Stomach (tissue), 9 donors: ENCODE measurements around the gene PRSS21. TPM values are rescaled to one million over a fixed set of nuclear protein-coding genes. Genes with fewer than 3 reads are reported as not detected.

Experiments used
- DNase-seq, 2 donors: peaks; one replicate each; pipeline versions ENCODE4 v3.0.0 to v3.0.0-alpha.2; 2013 to 2019
- H3K27ac ChIP-seq, 5 donors: fragments of 200-600 bp in 4 of 5; sonication (generic) in 4 of 5; one replicate each; pipeline ENCODE4 v1.5.1; 2013 to 2019; ENCODE audit warnings: mild to moderate bottlenecking in 1 of 5, moderate library complexity in 1 of 5
- H3K27me3 ChIP-seq, 3 donors: fragments of 200-600 bp; sonication (generic); one replicate each; pipeline ENCODE4 v1.5.1; 2017 to 2019; ENCODE audit warnings: mixed run types in 1 of 3
- H3K36me3 ChIP-seq, 4 donors: fragments of 200-600 bp; sonication (generic); 1 replicate in 3 of 4; 2 replicates in 1 of 4; pipeline ENCODE4 v1.5.1; 2016 to 2019
- H3K4me1 ChIP-seq, 4 donors: fragments of 200-600 bp; sonication (generic); one replicate each; pipeline ENCODE4 v1.5.1; 2016 to 2019
- H3K4me3 ChIP-seq, 4 donors: fragments of 200-600 bp; sonication (generic) in 3 of 4; one replicate each; pipeline ENCODE4 v1.5.1; 2016 to 2019; ENCODE audit warnings: mild to moderate bottlenecking in 1 of 4
- H3K9me3 ChIP-seq, 4 donors: fragments of 200-600 bp; sonication (generic); one replicate each; pipeline ENCODE4 v1.5.1; 2016 to 2019
- CTCF ChIP-seq, 7 experiments: fragments of 450-650 bp in 4 of 7; fragments of 200-600 bp in 3 of 7; sonication (generic) in 3 of 7; IDR thresholded peaks; one replicate each; pipeline ENCODE4 v1.5.1; 2016 to 2019; ENCODE audit warnings: antibody characterized with exemption in 7 of 7, control low read depth in 2 of 7, mild to moderate bottlenecking in 1 of 7
- EP300 ChIP-seq: sonication (generic); formaldehyde crosslinking; IDR thresholded peaks from one replicate; pipeline ENCODE4 v1.6.1; 2017; ENCODE audit warnings: antibody characterized with exemption
- POLR2A ChIP-seq, 4 donors: fragments of 450-650 bp; IDR thresholded peaks; one replicate each; pipeline ENCODE4 v1.6.1; 2016; ENCODE audit warnings: antibody characterized with exemption in 4 of 4, control low read depth in 2 of 4, mild to moderate bottlenecking in 1 of 4, moderate library complexity in 1 of 4
- POLR2AphosphoS5 ChIP-seq, 3 donors: sonication (generic); formaldehyde crosslinking; IDR thresholded peaks; one replicate each; pipeline ENCODE4 v1.6.1; 2016; ENCODE audit warnings: antibody characterized with exemption in 3 of 3
- WGBS, 5 donors: extraction: QIAGEN DNeasy Blood & Tissue Kit in 3 of 5; methylation state at CpG; one replicate each; pipeline versions ENCODE4 v1.1.5 to v1.1.7; 2013 to 2018; 5-methylcytosine and 5-hydroxymethylcytosine counted together
- intact Hi-C: fragments of 100-400 bp; cut with DNase I; formaldehyde crosslinking; loops from one replicate; pipeline ENCODE4 v1.15.1; 2023; ENCODE audit warnings: low total_unique reads
- polyA plus RNA-seq, 3 donors: library from polyadenylated mRNA; stranded (reverse); fragments of 200-250 nt; gene quantifications; one replicate each; pipeline ENCODE4 v1.2.3, GENCODE V29; 2013
- total RNA-seq, 5 donors: library from RNA; depleted of rRNA; stranded (reverse); fragments of >200 nt; gene quantifications; one replicate each; pipeline versions ENCODE4 v1.1.0 to v1.2.3, GENCODE V29; 2014 to 2016
- donor health status: healthy with polysubstance abuse.
- donor health status: Bipolar disorder and iron deficiency.
- donor health status: healthy.

PRSS21 gene
- total and polyA plus RNA-seq, 8 donors, result 0.50 to 2.9 (median 0.88) TPM; not detected in 4

GRCh38 chr16:2821487-2822157 lies 4.6 kb downstream of the PRSS21 start:
- TF ChIP-seq POLR2A (IDR thresholded peaks at IDR 0.05) (no peak), POLR2AphosphoS5 (IDR thresholded peaks at IDR 0.05) (no peak), CTCF (IDR thresholded peaks at IDR 0.05) (no peak), EP300 (no peak)
- no peak overlapping the region for H3K4me3 ChIP-seq
- DNase-seq, result no peak
- no peak overlapping the region for H3K27ac ChIP-seq
- 76 to 86% (median 81%) methylated on average over 8 to 9 of the region's 9 CpGs for WGBS, 5 donors
- H3K27me3 ChIP-seq, result peaks cover 0 to 68% (median 3%) of the 10 kb centered on the region in 3 donors
- H3K36me3 ChIP-seq, result no peaks in the 10 kb centered on the region
- H3K9me3 ChIP-seq, result no peaks in the 10 kb centered on the region
- intact Hi-C loops, result no loop called here
- H3K4me1 ChIP-seq, result no peaks in the 10 kb centered on the region

GRCh38 chr16:2822158-2822495 lies 5.1 kb downstream of the PRSS21 start:
- no peak for TF ChIP-seq EP300
- TF ChIP-seq CTCF (IDR thresholded peaks at IDR 0.05), result no peak
- TF ChIP-seq POLR2AphosphoS5 (IDR thresholded peaks at IDR 0.05), result no peak
- no peak for TF ChIP-seq POLR2A (IDR thresholded peaks at IDR 0.05)
- no peaks in the 10 kb centered on the region for H3K9me3 ChIP-seq
- H3K4me1 ChIP-seq, result no peaks in the 10 kb centered on the region
- intact Hi-C loops, result no loop called here
- H3K36me3 ChIP-seq, result no peaks in the 10 kb centered on the region
- WGBS, 5 donors, result 71 to 80% (median 76%) methylated on average over 8 of the region's 8 CpGs
- no peak overlapping the region for H3K27ac ChIP-seq
- no peak for DNase-seq
- H3K27me3 ChIP-seq, result peaks cover 0 to 68% (median 3%) of the 10 kb centered on the region in 3 donors
- no peak overlapping the region for H3K4me3 ChIP-seq

- Histone ChIP-seq H3K36me3 (no peaks in the 10 kb centered on the region), H3K27me3 (peaks cover 0 to 66% (median 3%) of the 10 kb centered on the region in 3 donors), H3K9me3 (no peaks in the 10 kb centered on the region), H3K4me3 (no peak overlapping the region), H3K27ac (no peak overlapping the region), H3K4me1 (no peaks in the 10 kb centered on the region)
- intact Hi-C loops, result no loop called here
- 63 to 75% (median 68%) methylated on average over 4 of the region's 4 CpGs for WGBS, 5 donors
- no peak for DNase-seq
- TF ChIP-seq POLR2AphosphoS5 (IDR thresholded peaks at IDR 0.05) (no peak), POLR2A (IDR thresholded peaks at IDR 0.05) (no peak), EP300 (no peak), CTCF (IDR thresholded peaks at IDR 0.05) (no peak)
Observed at GRCh38 chr16:2822496-2822895, 5.5 kb downstream of the PRSS21 start.

GRCh38 chr16:2824626-2825025 lies 7.6 kb downstream of the PRSS21 start:
- DNase-seq, result no peak
- no peak overlapping the region for H3K27ac ChIP-seq
- no peaks in the 10 kb centered on the region for H3K36me3 ChIP-seq
- H3K9me3 ChIP-seq, result no peaks in the 10 kb centered on the region
- 85 to 91% (median 87%) methylated on average over 7 to 10 of the region's 10 CpGs for WGBS, 5 donors
- no peak overlapping the region for H3K4me3 ChIP-seq
- intact Hi-C loops, result no loop called here
- peaks cover 0 to 71% (median 3%) of the 10 kb centered on the region in 3 donors for H3K27me3 ChIP-seq
- TF ChIP-seq POLR2AphosphoS5 (IDR thresholded peaks at IDR 0.05) (no peak), EP300 (no peak), POLR2A (IDR thresholded peaks at IDR 0.05) (no peak), CTCF (IDR thresholded peaks at IDR 0.05) (no peak)
- H3K4me1 ChIP-seq, result peaks cover under 1 to 6% (median 5%) of the 10 kb centered on the region in 4 donors
